ENCODE data around the gene CIB1.

CIB1 gene

DNA sequence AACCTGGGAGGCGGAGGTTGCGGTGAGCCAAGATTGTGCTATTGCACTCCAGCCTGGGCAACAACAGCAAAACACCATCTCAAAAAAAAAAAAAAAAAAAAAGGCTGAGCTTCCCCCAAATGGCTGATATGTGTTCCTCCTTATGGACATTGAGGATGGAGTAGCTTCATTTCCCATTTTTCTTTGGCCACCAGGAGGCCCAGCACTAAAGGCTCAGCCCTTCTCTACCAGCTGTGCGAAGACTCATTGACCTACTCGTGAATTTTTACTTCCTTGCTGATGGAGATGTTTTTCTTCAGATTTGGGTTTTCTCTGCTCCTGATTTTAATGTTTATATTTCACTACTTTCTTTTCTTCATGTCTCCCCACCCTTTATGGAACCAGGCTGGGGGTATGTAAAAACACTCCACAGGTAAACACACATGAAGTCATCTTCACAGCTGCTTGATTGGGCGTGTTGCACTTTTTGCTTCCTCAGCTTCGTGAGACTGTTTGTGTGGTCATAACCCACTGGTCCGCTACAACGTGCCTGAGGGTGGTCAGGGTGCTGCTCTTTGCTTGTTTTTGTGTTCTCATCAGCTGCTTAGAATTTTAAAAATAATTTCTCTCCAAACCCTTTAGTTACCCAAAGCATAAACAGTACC, 19.1 kb downstream of the CIB1 start:
- in situ Hi-C loops (cut with MboI; ENCODE audit: low pct_unique_long_range_greater_than_20kb, low sequenced_read_pairs, unreplicated experiment): loop anchor here (5.0 kb wide), 1 partner anchor 52 kb away; no protein-coding TSS in a partner anchor

DNA sequence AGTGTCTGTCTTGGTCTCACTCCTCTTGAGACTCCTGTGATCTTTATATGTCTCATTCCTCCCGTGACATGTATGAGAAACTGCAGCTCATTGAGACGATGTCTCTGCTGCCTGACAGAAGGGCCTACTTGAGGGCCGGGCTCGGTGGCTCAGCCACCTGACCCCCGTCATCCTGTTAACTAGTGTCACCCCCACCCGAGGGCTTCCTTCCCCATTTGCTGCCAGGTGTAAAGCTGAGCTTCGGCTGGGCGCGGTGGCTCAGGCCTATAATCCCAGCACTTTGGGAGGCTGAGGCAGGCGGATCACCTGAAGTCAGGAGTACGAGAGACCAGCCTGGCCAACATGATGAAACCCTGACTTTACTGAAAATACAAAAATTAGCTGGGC, 19.9 kb downstream of the CIB1 start:
- TF ChIP-seq, protein P1, sequence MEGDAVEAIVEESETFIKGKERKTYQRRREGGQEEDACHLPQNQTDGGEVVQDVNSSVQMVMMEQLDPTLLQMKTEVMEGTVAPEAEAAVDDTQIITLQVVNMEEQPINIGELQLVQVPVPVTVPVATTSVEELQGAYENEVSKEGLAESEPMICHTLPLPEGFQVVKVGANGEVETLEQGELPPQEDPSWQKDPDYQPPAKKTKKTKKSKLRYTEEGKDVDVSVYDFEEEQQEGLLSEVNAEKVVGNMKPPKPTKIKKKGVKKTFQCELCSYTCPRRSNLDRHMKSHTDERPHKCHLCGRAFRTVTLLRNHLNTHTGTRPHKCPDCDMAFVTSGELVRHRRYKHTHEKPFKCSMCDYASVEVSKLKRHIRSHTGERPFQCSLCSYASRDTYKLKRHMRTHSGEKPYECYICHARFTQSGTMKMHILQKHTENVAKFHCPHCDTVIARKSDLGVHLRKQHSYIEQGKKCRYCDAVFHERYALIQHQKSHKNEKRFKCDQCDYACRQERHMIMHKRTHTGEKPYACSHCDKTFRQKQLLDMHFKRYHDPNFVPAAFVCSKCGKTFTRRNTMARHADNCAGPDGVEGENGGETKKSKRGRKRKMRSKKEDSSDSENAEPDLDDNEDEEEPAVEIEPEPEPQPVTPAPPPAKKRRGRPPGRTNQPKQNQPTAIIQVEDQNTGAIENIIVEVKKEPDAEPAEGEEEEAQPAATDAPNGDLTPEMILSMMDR (IDR thresholded peaks at IDR 0.05; ENCODE audit: extremely low read depth, insufficient read depth, missing control alignments): no peak
- DNase-seq (ENCODE audit: low spot score): no peak
- in situ Hi-C loops (cut with MboI; ENCODE audit: low pct_unique_long_range_greater_than_20kb, low sequenced_read_pairs, unreplicated experiment): no loop called here

More for the DNA sequence above, 19.1 kb downstream of the CIB1 start:
- TF ChIP-seq, protein P1 (IDR thresholded peaks at IDR 0.05; ENCODE audit: extremely low read depth, insufficient read depth, missing control alignments): peak; percentile 20
- no peak for DNase-seq (ENCODE audit: low spot score)

DNA sequence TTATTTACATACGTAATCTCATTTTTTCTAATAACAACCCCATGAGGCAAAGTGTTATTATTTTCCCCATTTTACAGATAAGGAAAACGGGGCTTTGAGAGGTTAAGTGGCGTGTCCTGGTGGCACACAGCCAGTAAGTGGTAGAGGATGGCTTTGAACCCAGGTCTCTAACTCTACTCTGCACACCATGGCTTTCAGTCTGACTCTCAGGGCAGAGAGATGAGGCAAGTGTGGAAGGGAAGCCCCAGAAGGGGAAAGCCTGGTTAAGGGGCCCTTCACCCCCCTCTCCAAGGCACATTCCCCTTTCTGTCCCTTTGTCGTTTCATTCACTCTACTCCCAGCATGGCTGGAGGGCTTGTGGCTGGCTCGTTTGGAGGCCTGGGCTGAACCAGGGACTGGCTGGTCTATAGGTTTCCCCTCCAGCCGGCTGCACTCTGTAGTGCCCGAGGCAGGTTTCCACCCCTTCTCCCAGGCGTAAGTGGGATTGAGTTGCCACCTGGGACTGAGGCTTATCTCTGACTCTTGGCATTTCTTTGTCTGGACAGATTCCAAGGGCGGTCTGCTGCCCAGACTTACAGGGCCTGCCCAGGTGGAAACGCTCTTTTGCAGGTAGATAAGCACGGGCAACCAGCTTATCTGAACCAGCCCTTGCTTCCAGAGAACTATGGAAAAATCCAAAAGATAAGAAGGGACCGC, 20.5 kb downstream of the CIB1 start:
- TF ChIP-seq, protein P1 (IDR thresholded peaks at IDR 0.05; ENCODE audit: extremely low read depth, insufficient read depth, missing control alignments): no peak
- in situ Hi-C loops (cut with MboI; ENCODE audit: low pct_unique_long_range_greater_than_20kb, low sequenced_read_pairs, unreplicated experiment): no loop called here
- no peak for DNase-seq (ENCODE audit: low spot score)

DNA sequence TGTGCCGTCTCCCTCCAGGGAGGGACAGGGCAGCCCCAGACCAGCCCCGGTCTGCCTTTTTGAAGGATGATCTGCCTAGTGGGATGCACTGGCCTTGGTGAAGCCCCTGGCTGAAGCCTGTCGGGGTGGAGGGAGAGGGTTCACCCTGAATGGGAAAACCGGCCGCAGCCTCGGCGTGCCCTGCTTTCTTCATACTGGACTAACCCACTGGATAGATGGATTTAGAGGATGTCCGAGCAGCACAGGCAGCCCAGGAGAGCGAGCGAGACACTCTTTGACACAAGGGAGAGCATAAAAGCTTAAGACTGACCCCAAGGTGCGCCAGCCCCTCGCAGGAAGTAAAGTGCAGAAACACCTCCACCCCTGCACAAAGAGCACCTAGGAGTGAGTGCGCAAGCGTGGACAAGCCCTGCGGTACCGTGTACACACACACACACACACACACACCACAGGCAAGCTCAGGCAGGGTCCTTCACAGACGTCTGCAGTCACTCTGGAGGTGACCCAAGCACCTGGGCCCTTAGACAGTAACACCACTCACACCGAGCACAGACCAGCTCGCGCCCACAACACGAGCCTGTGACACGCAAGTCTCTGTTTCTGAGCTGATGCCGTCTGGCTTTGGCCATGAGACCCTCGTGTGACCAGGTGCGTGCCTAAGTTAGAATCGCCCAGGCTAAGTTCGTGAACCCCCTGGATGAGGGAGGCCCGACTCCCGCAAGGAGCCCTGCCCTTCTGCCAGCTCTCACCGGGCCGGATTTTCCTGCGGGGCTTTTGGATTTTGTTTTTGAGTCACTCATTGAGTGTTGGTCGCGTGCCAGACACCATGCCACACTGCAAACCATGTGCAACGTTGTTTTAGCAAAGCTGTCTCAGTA, 21.3 kb downstream of the CIB1 start:
- DNase-seq (ENCODE audit: low spot score): no peak
- TF ChIP-seq, protein P1 (IDR thresholded peaks at IDR 0.05; ENCODE audit: extremely low read depth, insufficient read depth, missing control alignments): no peak
- in situ Hi-C loops (cut with MboI; ENCODE audit: low pct_unique_long_range_greater_than_20kb, low sequenced_read_pairs, unreplicated experiment): no loop called here

DNA sequence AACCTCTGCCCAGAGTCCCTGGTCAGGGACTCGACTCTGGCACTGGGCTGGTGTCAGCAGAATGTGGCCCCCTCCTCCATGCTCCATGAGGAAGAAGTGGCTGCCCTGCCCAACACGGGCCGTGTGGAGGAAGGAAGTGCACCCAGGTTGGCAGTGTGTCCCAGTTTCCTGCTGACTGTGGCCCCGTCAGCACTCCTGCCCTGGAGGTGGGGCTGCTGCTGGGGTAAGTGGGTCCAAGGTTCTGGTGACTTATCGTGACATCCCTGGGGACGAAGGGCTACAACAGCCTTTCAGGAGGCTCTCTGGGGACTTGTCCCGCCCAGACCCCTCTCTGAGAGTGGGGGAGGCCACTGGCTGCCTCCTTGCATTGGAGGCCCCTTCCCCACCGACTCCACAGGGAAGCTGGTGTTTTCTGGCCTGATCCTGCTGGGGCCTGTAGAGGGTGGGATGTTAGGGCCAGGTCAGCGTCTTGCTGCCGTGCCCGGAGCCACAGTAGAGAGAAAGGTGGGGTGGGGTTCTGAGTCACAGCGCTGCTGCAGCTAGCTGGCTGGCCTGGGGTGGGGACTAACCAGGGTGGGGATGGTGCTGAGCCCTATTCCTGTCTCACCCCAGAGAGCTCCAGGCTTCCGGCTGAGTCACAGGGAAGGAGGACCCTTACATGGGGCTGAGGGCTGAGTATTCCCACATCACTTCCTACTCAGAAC, 22.1 kb downstream of the CIB1 start:
- in situ Hi-C loops (cut with MboI; ENCODE audit: low pct_unique_long_range_greater_than_20kb, low sequenced_read_pairs, unreplicated experiment): no loop called here
- TF ChIP-seq, protein P1 (IDR thresholded peaks at IDR 0.05; ENCODE audit: extremely low read depth, insufficient read depth, missing control alignments): no peak
- DNase-seq (ENCODE audit: low spot score): no peak

DNA sequence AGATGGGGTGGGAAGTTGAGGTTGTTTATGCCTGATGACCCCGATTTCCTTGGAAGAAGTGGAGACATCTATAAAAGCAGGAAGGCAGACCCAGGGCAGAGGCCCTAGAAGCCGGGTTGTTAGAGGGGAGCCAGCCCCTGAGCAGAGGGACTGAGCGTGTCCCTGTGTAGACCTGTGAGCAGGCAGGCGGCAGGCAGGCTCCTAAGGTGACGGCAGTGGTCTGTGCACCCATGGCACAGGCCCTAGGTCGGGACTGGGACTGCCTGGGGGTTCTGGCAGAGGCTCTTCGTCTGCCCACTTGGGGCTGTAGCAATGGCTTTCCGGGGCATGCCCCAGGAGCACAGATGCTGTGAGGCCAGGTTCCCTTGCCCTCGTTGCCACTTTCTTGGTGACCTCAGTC, 22.7 kb downstream of the CIB1 start:
- no peak for DNase-seq (ENCODE audit: low spot score)
- TF ChIP-seq, protein P1 (IDR thresholded peaks at IDR 0.05; ENCODE audit: extremely low read depth, insufficient read depth, missing control alignments): no peak
- in situ Hi-C loops (cut with MboI; ENCODE audit: low pct_unique_long_range_greater_than_20kb, low sequenced_read_pairs, unreplicated experiment): no loop called here

Measured in GM13977 (cell line).